Measurements from ENCODE around the gene PDP2.

GRCh38 chr16:66888647-66889615 is 8.6 kb downstream of the PDP2 start:
- TF ChIP-seq CTCF (IDR thresholded peaks at IDR 0.05; ENCODE audit: extremely low read depth in 1 of 2, insufficient read depth in 1 of 2, low read depth in 1 of 2, low read length in 2 of 2) = no peak
- TF ChIP-seq POLR2A (IDR thresholded peaks at IDR 0.05; ENCODE audit: low read depth, low read length) = no peak
- no peak for TF ChIP-seq MYC (IDR thresholded peaks at IDR 0.05; ENCODE audit: low read depth, low read length)
- no peak for TF ChIP-seq JUN (IDR thresholded peaks at IDR 0.05; ENCODE audit: borderline replicate concordance, insufficient read depth, insufficient read length, low read depth)
- no peak for TF ChIP-seq EZH2 (IDR thresholded peaks at IDR 0.05; ENCODE audit: borderline replicate concordance, low read depth, low read length, severe bottlenecking)
- TF ChIP-seq MAX (IDR thresholded peaks at IDR 0.05; ENCODE audit: insufficient read depth, insufficient read length) = no peak
- TF ChIP-seq POLR2AphosphoS5 (IDR thresholded peaks at IDR 0.05; ENCODE audit: insufficient read depth, low read depth, low read length) = no peak
- no peak for TF ChIP-seq GATA2 (IDR thresholded peaks at IDR 0.05; ENCODE audit: insufficient read depth, insufficient read length, low read depth, low read length)
- no peak for TF ChIP-seq FOS (IDR thresholded peaks at IDR 0.05; ENCODE audit: borderline replicate concordance, insufficient read depth, low read length)
